Progenitor cell of endocrine pancreas (in vitro differentiated cells): ENCODE results near the gene BRMS1. TPM values are rescaled to one million over a fixed set of nuclear protein-coding genes. Genes with fewer than 3 reads are reported as not detected.

Experiments
- DNase-seq: peaks from one replicate; pipeline ENCODE4 v3.0.0; 2021; ENCODE audit warnings: low spot score; ENCODE audit not compliant: unreplicated experiment
- H3K27ac Mint-ChIP-seq: 2 replicates; pipeline ENCODE4 v1.8.0; 2021; ENCODE audit warnings: mild to moderate bottlenecking, moderate library complexity, mixed read lengths
- H3K27me3 Mint-ChIP-seq: 2 replicates; pipeline ENCODE4 v1.8.0; 2021; ENCODE audit warnings: mixed read lengths
- H3K36me3 Mint-ChIP-seq: 2 replicates; pipeline ENCODE4 v1.8.0; 2022; ENCODE audit warnings: mixed read lengths; ENCODE audit not compliant: insufficient read depth
- H3K4me1 Mint-ChIP-seq: 2 replicates; pipeline ENCODE4 v1.8.0; 2021; ENCODE audit warnings: low read depth, mixed read lengths
- H3K4me3 Mint-ChIP-seq: 2 replicates; pipeline ENCODE4 v1.8.0; 2021; ENCODE audit warnings: low read depth, mild to moderate bottlenecking, moderate library complexity, mixed read lengths
- H3K9me3 Mint-ChIP-seq: 2 replicates; pipeline ENCODE4 v1.8.0; 2021; ENCODE audit warnings: low read depth, mixed read lengths
- CTCF ChIP-seq: fragments of 200-600 bp; sonication (generic); IDR thresholded peaks from one replicate; pipeline ENCODE4 v1.5.0; 2021; ENCODE audit warnings: antibody characterized with exemption, mild to moderate bottlenecking; ENCODE audit not compliant: unreplicated experiment
- total RNA-seq: library from RNA; stranded (reverse); gene quantifications from 2 replicates; pipeline ENCODE4 v1.2.1, GENCODE V29; 2021

The BRMS1 gene
- total RNA-seq, 1 donor from 2014 or later, result 38.1 TPM

DNA sequence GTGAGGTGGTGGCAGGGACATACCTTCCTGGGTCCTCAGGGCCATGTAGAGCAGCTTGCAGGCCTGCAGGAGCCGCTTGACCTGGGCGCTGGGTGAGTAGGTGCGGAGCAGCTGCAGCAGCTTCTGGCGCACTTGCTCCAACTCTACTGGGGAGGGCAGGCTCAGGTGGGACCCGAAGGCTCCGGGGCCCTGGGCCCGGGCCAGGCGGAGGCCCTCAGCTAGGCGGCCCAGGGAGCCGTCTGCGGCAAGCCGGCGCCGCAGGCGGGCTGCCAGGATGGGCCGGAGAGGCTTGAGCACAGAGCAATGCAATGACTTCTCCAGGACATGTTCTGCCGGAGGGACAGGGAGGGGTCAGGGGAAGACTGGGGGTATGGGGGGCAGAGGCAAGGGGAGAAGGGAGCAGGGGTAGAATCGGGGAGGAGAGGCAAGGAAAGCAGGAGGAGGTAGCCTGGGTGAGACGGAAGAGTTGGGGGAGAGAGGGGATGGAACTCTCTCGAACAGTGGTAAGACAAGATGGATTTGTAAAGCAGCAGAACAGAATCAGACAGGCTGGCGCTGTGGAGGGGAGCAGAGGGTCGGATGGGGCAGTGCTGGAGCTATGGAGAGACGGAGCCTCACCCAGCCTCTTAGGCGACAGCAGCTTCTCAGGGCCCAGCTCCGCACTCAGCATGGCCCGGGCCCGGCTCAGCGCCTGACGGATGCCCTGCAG is 10.9 kb downstream of the BRMS1 start:
- Mint-ChIP-seq H3K4me3 (no peak overlapping the region), H3K27ac (no peak overlapping the region)
- no peak for DNase-seq

DNA sequence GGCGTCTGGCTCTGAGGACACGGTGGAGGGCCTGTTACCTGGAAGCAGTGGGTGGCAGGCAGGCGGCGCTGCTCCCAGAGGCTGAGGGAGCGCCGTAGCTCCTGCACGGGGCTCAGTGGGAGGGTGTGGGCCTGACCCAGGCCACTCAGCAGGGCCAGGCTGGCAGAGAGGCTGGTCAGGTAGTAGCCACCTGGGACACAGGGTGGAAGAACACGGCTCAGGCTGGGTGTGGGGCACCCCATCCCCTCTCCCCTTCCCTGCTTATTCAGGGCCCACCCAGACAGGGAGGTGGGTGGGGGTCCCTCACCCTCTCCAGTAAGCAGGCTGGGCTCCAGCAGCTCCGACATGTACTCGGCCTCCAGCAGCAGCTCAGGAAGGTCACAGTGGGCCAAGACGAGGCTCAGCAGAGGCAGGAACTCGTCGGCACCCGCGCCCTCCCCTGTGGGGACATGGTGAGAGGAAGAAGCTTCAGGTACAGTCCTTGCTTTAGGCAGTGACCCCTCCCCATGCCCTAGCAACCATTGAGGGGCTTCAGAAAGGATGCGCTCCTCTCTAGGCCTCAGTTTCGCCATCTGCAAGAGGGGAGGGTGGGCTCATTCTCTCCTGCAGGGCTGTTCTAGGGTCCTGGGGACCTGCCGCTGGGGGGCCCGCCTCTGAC is 11.6 kb downstream of the BRMS1 start:
- H3K4me1 Mint-ChIP-seq, result peaks cover 4% of the 10 kb centered on the region
- no peaks in the 10 kb centered on the region for H3K9me3 Mint-ChIP-seq
- no peak for DNase-seq
- no peak for TF ChIP-seq CTCF
- peaks cover 20% of the 10 kb centered on the region for H3K27me3 Mint-ChIP-seq
- no peak overlapping the region for H3K27ac Mint-ChIP-seq
- H3K36me3 Mint-ChIP-seq, result no peaks in the 10 kb centered on the region
- H3K4me3 Mint-ChIP-seq, result no peak overlapping the region

More for the DNA sequence above, 10.9 kb downstream of the BRMS1 start:
- peaks cover 16% of the 10 kb centered on the region for H3K27me3 Mint-ChIP-seq
- no peaks in the 10 kb centered on the region for H3K9me3 Mint-ChIP-seq
- H3K36me3 Mint-ChIP-seq, result no peaks in the 10 kb centered on the region
- TF ChIP-seq CTCF, result no peak
- peaks cover 2% of the 10 kb centered on the region for H3K4me1 Mint-ChIP-seq

DNA sequence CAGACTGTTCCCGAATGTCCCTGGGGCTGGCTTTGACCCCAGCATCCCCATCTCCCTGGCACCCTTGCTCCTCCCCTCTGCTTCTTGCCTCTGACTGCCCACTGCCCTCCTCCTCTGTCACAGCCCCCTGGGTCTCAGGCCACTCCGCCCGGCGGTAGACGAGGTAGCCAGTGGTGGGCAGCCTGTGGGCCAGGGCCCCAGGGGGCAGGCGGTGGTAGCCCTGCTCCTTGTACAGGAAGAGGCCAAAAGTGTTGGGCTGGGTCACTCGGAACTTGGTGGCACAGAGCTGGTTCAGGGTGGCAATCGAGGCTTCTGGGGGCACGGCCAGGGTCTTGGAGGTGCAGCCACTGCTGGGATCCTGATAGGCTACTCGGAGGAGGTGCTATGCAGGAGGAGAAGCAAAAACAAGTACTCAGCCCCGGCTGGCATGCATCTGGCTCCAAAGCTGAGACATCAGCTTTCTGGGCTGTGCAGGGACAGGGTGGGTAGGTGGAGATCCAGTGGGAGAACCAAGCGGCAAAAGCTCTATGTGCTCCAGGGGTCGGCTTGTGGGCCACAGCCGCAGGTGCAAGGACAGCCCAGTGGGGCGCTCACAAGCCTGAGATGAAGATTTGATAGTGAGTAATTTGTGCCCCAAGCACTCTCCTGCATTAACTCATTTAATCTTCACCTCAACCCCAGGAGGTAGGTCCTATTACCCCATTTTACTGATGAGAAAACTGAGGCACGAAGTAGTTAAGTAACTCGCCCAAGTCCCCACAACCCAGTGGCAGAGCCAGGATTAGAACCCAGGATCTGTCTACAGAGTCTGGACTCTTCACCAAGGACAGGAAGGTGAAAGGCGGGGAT is 12.3 kb downstream of the BRMS1 start:
- no peaks in the 10 kb centered on the region for H3K36me3 Mint-ChIP-seq
- TF ChIP-seq CTCF, result no peak
- H3K4me1 Mint-ChIP-seq, result peaks cover 4% of the 10 kb centered on the region
- no peaks in the 10 kb centered on the region for H3K9me3 Mint-ChIP-seq
- H3K27me3 Mint-ChIP-seq, result peaks cover 24% of the 10 kb centered on the region
- no peak for DNase-seq
- H3K27ac Mint-ChIP-seq, result no peak overlapping the region
- no peak overlapping the region for H3K4me3 Mint-ChIP-seq

DNA sequence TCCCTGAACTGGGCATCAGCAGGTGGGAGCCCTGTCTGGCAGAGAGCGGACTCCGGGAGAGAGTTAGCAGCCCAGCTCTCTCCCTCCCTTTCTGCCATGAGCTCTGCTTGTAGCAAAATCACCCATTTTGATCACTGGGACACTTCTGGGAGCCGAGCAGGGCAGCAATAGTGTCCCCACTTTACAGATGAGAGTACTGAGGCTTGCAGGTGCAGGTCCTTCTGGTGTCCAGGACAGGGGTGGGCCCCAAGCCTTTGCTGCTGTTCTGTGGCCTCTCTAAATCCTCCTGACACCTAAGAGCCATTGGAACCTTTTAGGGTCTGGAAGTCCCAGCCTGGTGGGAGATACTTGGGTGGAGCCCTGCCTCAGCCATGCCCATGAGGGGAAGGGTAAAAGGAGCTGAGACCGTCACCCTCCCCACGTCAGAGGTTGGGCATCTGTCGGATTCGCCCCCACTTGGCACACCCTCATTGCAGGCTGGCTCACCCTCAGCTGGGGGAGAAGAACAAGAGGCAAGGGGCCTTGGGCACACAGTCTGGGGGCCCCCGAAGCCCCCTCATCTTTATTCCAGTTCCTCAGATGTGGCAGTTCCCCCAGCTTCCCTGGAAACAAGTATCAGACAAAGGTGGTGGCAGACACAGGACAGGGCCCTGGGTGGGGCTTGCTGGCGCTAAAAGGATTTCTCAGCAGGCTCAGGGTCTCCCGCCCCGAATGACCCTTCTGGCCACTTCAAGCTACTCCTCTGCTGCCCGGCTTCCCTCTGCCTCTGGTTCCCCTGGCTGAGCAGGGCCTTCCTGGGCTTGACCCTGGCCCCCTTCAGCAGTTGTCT is 13.1 kb downstream of the BRMS1 start:
- Mint-ChIP-seq H3K36me3 (no peaks in the 10 kb centered on the region), H3K27me3 (peaks cover 28% of the 10 kb centered on the region), H3K27ac (no peak overlapping the region), H3K4me3 (no peak overlapping the region), H3K4me1 (peaks cover 4% of the 10 kb centered on the region), H3K9me3 (no peaks in the 10 kb centered on the region)
- no peak for TF ChIP-seq CTCF
- DNase-seq, result no peak
